Breast epithelium (tissue), 4 donors: ENCODE results near the gene CFDP1. TPM values are rescaled to one million over a fixed set of nuclear protein-coding genes. Genes with fewer than 3 reads are reported as not detected.

Experiments used
- DNase-seq, 2 donors: peaks; one replicate each; pipeline ENCODE4 v3.0.0-alpha.2; 2019; ENCODE audit warnings: low spot score in 2 of 2
- H3K27ac ChIP-seq, 2 donors: fragments of 200-600 bp; sonication (generic) in 1 of 2; one replicate each; pipeline ENCODE4 v1.5.1; 2016 to 2019; ENCODE audit warnings: mild to moderate bottlenecking in 1 of 2
- H3K27me3 ChIP-seq, 2 donors: fragments of 200-600 bp; sonication (generic) in 1 of 2; one replicate each; pipeline versions ENCODE4 v1.5.1 to v1.6.0; 2017 to 2019; ENCODE audit warnings: control low read depth in 1 of 2, mild to moderate bottlenecking in 1 of 2
- H3K36me3 ChIP-seq: fragments of 200-600 bp; one replicate; pipeline ENCODE4 v1.5.1; 2019
- H3K4me1 ChIP-seq, 2 donors: fragments of 200-600 bp; sonication (generic); one replicate each; pipeline ENCODE4 v1.5.1; 2016 to 2019; ENCODE audit warnings: control low read depth in 1 of 2
- H3K4me3 ChIP-seq, 3 donors: fragments of 200-600 bp; sonication (generic); 1 replicate in 2 of 3; 2 replicates in 1 of 3; pipeline ENCODE4 v1.5.1; 2016 to 2019; ENCODE audit warnings: mild to moderate bottlenecking in 3 of 3, moderate library complexity in 2 of 3
- H3K9me3 ChIP-seq, 2 donors: fragments of 200-600 bp; sonication (generic) in 1 of 2; one replicate each; pipeline ENCODE4 v1.5.1; 2016 to 2019; ENCODE audit warnings: control low read depth in 1 of 2
- CTCF ChIP-seq, 3 donors: fragments of 450-650 bp; IDR thresholded peaks; one replicate each; pipeline ENCODE4 v1.5.1; 2016 to 2017; ENCODE audit warnings: antibody characterized with exemption in 3 of 3, mild to moderate bottlenecking in 3 of 3, moderate library complexity in 3 of 3
- POLR2A ChIP-seq: fragments of 450-650 bp; IDR thresholded peaks from one replicate; pipeline ENCODE4 v1.6.1; 2016; ENCODE audit warnings: antibody characterized with exemption, mild to moderate bottlenecking, moderate library complexity
- POLR2AphosphoS5 ChIP-seq, 3 donors: sonication (generic); formaldehyde crosslinking; IDR thresholded peaks; one replicate each; pipeline ENCODE4 v1.6.1; 2017; ENCODE audit warnings: antibody characterized with exemption in 3 of 3
- intact Hi-C: fragments of 100-400 bp; cut with DNase I; formaldehyde crosslinking; loops from one replicate; pipeline ENCODE4 v1.15.1; 2023; ENCODE audit warnings: low total_unique reads
- total RNA-seq, 3 donors: library from RNA; depleted of rRNA; stranded (reverse); fragments of >200 nt; gene quantifications; one replicate each; pipeline ENCODE4 v1.1.0, GENCODE V29; 2016

The CFDP1 gene
- total RNA-seq, 3 donors from 2014 or later = 55.5 to 81.9 (median 80.9) TPM

GRCh38 chr16:75477680-75478473 lies 44.6 kb upstream of the CFDP1 start:
- H3K27ac ChIP-seq = no peak overlapping the region
- intact Hi-C loops = no loop called here

GRCh38 chr16:75476817-75477216 lies 43.5 kb upstream of the CFDP1 start:
- no peaks in the 10 kb centered on the region for H3K27me3 ChIP-seq
- no peak for DNase-seq
- H3K27ac ChIP-seq = no peak overlapping the region
- H3K4me1 ChIP-seq = no peaks in the 10 kb centered on the region
- H3K9me3 ChIP-seq = no peaks in the 10 kb centered on the region
- TF ChIP-seq CTCF (IDR thresholded peaks at IDR 0.05) (no peak), POLR2AphosphoS5 (IDR thresholded peaks at IDR 0.05) (no peak), POLR2A (no peak)
- H3K4me3 ChIP-seq = no peak overlapping the region
- H3K36me3 ChIP-seq = no peaks in the 10 kb centered on the region
- intact Hi-C loops = no loop called here

More at GRCh38 chr16:75477680-75478473, 44.6 kb upstream of the CFDP1 start:
- Histone ChIP-seq H3K36me3 (no peaks in the 10 kb centered on the region), H3K4me3 (no peak overlapping the region), H3K4me1 (no peaks in the 10 kb centered on the region), H3K27me3 (no peaks in the 10 kb centered on the region), H3K9me3 (no peaks in the 10 kb centered on the region)
- no peak for TF ChIP-seq POLR2A
- TF ChIP-seq POLR2AphosphoS5 (IDR thresholded peaks at IDR 0.05) = no peak
- no peak for TF ChIP-seq CTCF (IDR thresholded peaks at IDR 0.05)
- no peak for DNase-seq

GRCh38 chr16:75475420-75475847 lies 42.1 kb upstream of the CFDP1 start:
- no peak for TF ChIP-seq POLR2A
- TF ChIP-seq CTCF (IDR thresholded peaks at IDR 0.05) = no peak
- no peak for TF ChIP-seq POLR2AphosphoS5 (IDR thresholded peaks at IDR 0.05)
- Histone ChIP-seq H3K4me3 (no peak overlapping the region), H3K9me3 (no peaks in the 10 kb centered on the region), H3K27me3 (no peaks in the 10 kb centered on the region), H3K4me1 (no peaks in the 10 kb centered on the region), H3K36me3 (no peaks in the 10 kb centered on the region), H3K27ac (no peak overlapping the region)
- DNase-seq = no peak
- intact Hi-C loops = no loop called here

- TF ChIP-seq POLR2AphosphoS5 (IDR thresholded peaks at IDR 0.05) (no peak), POLR2A (no peak), CTCF (IDR thresholded peaks at IDR 0.05) (no peak)
- H3K9me3 ChIP-seq = no peaks in the 10 kb centered on the region
- H3K36me3 ChIP-seq = no peaks in the 10 kb centered on the region
- no peak overlapping the region for H3K27ac ChIP-seq
- no peaks in the 10 kb centered on the region for H3K27me3 ChIP-seq
- H3K4me3 ChIP-seq = no peak overlapping the region
- no peaks in the 10 kb centered on the region for H3K4me1 ChIP-seq
- DNase-seq = no peak
- intact Hi-C loops = loop anchor here (2.0 kb wide), 1 partner anchor 72 kb away; no protein-coding TSS in a partner anchor
Measured at GRCh38 chr16:75472908-75473877, 39.9 kb upstream of the CFDP1 start.
